Measurements from ENCODE around the gene NUDT21.

GRCh38 chr16:56389554-56389953 is 61.6 kb downstream of the NUDT21 start:
- no peak for TF ChIP-seq CTCF (IDR thresholded peaks at IDR 0.05)
- TF ChIP-seq POLR2A (IDR thresholded peaks at IDR 0.05), result no peak
